Left forelimb (tissue), 1 donor: ENCODE results near the gene HAPLN2.
"Not testable (repeated sequence)": the region's sequence is repeated elsewhere in the genome, so short reads cannot be mapped to it uniquely, and the experiment has no call there.

Source experiments
- DNase-seq: peaks from one replicate; pipeline ENCODE4 v3.0.0-alpha.2; 2018; ENCODE audit warnings: low spot score

HAPLN2 gene

DNA sequence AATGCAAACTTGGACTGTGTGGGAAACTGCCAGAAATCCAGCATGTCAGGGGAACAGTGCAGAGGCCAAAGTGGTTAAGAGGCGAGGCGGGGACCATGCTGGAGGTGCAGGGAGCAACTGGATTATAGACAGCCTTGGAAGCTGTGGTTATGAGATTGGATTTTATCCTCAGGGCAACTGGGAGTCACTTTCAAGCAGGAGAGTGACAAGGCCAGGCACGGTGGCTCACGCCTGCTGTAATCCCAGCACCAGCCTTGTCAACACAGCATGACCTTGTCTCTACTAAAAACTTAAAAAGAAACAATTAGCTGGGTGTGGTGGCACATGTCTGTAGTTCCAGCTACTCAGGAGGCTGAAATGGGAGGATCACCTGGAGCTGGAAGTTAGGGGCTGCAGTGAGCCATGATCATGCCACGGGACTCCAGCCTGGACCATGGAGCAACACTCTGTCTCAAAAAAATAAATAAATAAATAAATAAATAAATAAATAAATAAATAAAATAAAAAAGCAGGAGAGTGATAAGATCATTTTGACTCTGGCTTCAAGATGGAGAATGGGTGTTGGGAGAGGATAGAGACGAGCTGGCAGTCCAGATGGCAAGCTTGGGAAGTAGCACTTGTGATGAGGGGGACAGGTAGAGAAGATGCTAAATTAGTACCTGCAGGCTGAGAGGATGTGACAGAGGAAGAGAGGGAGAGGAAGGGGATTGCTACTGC is 3.5 kb downstream of the HAPLN2 start:
- no peak for DNase-seq

DNA sequence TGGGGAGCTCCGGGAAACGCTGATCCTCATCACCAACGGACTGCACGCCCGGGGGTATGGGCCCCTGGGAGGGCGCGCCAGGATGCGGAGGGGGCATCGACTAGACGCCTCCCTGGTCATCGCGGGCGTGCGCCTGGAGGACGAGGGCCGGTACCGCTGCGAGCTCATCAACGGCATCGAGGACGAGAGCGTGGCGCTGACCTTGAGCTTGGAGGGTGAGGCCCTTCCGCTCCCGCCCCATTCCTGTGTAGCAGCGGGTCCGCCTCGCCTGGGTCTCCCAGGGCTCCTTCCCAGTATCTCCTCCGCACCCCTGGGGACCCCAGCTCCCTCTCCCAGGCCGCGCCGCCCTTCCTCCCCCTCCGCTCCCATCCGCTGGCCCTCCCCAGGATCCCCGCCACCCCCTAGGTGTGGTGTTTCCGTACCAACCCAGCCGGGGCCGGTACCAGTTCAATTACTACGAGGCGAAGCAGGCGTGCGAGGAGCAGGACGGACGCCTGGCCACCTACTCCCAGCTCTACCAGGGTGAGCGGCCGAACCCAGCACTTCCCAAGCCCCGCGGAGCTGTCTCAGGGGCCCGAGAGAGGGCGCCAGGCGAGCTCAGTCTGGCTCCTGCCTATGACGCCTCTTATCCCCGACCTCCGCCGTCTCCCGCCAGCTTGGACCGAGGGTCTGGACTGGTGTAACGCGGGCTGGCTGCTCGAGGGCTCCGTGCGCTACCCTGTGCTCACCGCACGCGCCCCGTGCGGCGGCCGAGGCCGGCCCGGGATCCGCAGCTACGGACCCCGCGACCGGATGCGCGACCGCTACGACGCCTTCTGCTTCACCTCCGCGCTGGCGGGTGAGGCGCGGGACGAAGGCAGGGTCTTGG is 5.0 kb downstream of the HAPLN2 start:
- no peak for DNase-seq

DNA sequence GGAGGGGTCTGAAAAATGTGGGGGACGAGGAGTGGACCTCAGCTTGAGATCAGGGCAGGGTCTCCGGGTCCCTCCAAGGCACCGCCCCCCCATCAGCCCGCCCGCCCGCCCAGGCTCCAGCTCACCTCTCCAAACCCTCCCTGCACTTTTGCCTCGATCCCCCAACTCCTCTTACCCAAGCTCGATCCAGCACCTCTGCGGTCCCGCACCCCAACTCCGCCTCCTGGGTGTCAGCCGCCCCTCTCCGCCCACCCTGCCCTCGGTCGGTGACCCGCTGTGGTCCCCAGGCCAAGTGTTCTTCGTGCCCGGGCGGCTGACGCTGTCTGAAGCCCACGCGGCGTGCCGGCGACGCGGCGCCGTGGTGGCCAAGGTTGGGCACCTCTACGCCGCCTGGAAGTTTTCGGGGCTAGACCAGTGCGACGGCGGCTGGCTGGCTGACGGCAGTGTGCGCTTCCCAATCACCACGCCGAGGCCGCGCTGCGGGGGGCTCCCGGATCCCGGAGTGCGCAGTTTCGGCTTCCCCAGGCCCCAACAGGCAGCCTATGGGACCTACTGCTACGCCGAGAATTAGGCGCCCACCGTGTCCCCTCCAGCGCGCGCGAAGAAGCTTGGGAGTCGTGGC is 5.7 kb downstream of the HAPLN2 start:
- DNase-seq = no peak

DNA sequence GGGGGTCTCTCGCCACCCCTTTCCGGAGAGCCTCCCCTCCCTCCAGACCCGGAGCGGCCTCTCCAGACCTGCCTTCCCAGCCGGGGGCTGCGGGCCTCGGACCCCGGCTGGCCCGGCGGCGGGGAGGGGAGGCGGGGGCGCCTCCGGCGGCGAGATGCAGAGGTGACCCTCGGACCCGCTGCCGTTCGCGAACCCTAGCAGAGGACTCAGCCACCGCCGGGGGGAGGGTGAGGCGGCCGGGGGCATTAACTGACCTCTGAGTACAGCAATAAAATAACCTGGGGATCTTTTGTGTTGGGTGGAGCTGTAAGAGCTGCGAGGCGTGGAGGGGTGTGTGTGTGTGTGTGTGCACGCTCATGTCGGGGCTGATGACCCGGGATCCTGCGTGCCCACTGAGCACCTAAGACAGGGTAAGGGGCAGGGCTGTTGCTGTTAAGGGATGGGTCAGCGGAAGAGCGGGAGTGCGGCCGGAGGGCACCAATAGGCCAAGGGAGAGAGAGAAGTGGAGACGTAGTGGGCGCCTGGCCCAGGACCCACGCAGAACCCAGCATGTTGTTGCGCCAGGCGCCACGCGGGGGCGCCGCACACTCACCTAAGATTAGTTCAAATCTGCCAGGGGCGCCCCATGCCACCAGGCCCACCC is 6.3 kb downstream of the HAPLN2 start:
- peak; percentile 79 for DNase-seq

DNA sequence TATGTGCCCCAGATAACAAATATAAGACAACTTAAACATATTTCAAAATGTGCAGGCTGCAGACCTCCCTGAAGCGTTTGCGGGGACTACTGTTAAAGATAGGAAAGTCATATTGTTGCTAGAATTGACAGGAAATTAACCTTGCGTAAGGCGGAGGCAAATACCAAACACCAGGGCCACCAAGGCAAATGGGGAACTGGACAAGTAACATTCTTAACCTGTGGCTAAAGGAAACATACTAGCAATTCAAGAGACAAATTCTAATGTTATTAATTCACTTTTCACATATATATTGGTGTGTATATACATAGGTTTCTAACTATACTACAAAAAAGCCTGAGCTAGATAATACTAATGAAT is 6.8 kb downstream of the HAPLN2 start:
- DNase-seq = no peak

DNA sequence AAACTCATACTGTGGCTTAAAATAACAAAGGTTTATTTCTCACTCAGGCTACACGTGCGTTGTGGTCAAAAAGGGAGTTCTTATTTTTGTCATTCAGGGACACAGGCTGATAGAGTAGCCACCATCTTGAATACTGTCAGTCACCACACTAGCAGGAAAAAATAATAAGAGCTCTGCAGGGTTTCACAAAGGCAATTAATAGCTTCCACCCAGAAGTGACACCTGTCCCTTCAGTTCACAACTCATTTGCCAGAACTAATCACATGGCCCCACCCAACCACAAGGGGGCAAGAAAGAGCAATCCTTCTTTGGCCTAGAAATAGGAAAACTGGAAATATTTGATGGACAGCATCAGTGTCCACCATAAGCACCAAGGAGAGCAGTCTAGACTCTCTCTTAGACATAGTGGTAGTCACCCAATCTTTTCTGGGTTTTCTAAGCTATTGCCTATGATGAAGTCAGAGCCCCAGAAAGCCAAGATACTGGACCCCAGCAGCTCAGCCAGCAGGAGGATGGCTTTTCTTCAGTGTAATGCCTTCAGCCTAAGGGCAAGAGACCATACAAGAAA is 8.2 kb downstream of the HAPLN2 start:
- DNase-seq = no peak

DNA sequence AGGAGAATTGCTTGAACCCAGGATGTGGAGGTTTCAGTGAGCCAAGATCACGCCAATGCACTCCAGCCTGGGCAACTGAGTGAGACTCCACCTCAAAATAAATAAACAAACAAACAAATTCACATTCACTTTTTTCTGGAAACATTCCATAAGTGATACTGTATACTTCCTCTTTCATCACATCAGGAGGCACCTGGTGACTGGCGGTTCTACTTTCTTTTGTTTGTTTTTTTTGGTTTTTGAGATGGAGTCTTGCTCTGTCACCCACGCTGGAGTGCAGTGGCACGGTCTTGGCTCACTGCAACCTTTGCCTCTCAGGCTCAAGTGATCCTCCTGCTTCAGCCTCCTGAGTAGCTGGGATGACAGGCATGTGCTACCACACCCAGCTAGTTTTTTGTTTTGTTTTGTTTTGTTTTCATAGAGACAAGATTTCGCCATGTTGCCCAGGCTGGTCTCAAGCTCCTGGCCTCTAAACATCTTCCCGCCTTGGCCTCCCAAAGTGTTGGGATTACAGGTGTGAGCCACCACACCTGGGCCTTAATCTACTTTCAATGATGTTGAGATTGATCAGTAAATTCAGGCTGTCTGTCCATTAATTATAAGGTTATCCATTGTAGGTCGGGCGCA is 10.7 kb downstream of the HAPLN2 start:
- no peak for DNase-seq

DNA sequence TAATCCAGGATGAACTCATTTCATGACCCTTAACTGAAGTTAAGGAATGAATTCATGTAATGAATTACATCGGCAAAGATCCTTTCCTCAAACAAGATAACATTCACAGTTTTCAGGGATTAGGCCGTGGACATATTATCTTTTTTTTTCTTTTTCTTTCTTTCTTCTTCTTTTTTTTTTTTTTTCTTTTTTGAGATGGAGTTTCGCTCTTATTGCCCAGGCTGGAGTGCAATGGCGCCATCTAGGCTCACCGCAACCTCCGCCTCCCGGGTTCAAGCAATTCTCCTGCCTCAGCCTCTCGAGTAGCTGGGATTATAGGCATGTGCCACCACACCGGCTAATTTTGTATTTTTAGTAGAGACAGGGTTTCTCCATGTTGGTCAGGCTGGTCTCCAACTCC is 11.9 kb downstream of the HAPLN2 start:
- DNase-seq = not testable (repeated sequence)

DNA sequence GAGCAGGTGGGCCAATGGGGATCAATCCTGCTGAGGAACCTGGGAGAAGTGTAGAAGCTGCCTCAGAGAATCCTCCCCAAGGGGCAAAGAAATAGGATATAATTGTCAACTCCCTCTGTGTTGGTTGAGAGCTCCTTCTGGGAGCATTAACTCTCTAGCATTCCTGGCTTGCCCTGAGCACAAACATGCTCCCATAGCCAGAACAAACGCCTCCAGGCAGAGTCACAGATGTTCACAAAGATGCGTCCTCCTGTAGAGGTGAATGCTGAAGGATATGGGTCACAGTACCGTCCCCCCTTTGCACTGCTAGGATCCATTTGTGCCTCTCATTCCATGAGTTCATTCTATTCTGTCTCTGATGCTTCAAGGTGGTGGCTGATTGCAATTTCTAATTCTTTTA is 13.1 kb downstream of the HAPLN2 start:
- no peak for DNase-seq

DNA sequence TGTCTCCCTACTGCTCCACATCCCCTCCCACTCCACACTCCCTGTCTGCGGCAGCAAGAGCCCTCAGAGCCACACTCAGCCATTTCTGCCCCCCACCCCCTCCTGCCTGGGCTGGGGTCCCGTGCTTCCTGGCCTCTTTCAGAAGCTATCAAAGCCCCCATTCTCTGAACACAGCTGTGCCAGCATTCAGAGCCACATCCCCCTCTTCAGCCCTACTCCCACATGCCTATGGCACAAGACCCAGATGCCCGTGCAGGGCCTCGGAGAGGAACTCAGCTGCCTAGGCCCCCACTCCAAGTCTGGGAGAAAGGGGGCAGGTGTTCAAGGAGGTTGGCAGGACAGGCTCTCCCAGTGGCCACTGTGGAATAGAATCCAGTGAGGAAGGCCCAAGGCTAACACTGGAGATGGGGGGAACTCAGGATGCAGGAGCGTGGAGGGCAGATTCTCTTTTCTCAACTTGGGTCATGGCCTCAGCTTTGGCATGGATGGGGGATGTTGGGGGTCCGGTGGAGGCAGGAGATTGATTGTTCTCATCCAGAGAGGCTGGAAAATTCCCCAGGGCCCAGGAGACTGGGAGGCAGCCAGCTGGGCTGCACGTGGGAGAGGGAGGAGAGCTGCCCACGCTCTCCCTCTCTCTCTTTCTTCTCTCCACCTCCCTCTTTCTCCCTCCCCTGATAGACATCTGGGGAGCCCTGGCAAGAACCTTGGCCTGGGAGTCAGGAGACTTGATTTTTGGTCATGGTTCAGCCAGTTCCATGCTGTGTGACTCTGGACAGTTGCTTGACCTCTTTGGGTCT is 19.2 kb downstream of the HAPLN2 start:
- DNase-seq = no peak

DNA sequence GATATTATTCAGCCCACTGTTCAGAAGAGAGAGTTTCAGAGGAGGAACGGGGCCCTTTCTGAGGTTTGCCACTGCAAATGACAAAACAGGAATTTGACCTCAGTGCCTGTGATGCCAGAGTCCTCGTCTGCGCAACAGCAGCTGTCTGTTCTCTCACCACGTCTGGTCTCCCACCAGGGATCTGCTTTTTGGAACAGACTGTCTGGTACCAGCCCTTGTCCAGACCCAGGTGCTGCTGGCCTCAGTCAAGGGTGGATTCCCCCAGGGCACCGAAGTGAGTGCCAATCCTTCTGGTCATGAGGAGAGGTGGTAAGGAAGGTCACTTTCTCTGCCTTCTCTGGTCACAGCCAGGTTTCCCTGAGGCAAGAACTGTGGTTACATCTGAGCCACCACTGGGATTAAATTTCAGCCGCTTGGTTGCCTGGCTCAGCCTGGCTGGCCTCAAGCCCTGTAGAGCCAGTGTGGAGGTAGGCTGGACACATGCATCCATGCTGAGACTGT is 20.4 kb downstream of the HAPLN2 start:
- DNase-seq = no peak

DNA sequence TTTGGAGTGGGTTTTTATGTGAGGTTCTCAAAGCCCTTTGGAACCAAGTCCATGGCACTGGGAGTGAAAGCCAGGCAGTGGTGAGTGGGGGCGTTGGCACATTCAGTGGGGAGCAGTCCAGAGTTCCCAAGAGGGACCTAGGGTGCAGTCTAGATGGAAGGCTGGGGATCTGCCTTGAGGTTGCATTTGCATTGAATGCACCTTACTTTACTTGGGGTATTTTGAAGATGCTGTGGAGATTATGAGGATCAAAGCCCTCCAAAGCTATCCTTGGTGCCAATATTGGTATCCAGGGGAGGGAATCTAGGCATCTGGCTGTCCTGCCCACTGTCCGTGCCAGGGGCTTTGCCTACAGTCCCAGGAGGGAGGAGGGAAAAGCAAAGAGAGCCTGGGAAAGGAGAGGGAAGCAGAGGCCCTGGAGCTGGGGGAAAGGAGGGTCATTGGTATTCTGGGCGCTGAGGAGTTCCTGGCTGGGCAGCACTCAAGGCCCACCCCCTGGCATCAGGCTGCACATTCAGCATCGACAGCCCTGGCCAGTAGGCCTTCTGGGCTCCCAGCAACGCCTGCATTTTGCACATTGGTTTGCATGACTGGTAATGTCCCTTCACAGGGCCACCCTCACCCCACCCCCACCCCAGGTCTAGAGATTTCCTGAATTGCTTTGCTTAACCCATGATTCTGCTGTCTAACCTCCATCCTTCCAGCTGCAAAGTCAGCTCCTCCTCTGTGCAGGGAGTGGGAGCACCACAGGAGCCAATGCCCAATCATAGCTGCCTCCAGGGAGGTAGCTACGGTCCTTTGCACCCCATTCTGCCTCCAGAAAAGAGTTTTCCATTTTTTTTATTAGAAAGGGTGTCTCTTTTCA is 21.9 kb downstream of the HAPLN2 start:
- DNase-seq = no peak

DNA sequence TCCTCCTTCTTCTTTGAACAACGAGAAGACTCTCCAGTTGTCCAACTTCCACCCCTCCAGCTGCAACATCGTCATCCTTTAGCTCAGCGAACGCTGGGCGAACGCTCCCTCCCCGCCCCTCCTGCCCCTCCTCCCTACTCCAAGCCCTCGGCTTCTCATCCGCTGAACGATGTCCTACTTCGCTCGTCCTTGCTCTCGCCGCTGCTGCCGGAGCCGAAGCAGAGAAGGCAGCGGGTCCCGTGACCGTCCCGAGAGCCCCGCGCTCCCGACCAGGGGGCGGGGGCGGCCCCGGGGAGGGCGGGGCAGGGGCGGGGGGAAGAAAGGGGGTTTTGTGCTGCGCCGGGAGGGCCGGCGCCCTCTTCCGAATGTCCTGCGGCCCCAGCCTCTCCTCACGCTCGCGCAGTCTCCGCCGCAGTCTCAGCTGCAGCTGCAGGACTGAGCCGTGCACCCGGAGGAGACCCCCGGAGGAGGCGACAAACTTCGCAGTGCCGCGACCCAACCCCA is 22.6 kb downstream of the HAPLN2 start, which contains the start of gene BCAN:
Gene BCAN, plus strand, starts transcription at position 357 of the 504 bp plus-strand sequence. CDS start 3,938 bp downstream, outside the sequence.
- no peak for DNase-seq

DNA sequence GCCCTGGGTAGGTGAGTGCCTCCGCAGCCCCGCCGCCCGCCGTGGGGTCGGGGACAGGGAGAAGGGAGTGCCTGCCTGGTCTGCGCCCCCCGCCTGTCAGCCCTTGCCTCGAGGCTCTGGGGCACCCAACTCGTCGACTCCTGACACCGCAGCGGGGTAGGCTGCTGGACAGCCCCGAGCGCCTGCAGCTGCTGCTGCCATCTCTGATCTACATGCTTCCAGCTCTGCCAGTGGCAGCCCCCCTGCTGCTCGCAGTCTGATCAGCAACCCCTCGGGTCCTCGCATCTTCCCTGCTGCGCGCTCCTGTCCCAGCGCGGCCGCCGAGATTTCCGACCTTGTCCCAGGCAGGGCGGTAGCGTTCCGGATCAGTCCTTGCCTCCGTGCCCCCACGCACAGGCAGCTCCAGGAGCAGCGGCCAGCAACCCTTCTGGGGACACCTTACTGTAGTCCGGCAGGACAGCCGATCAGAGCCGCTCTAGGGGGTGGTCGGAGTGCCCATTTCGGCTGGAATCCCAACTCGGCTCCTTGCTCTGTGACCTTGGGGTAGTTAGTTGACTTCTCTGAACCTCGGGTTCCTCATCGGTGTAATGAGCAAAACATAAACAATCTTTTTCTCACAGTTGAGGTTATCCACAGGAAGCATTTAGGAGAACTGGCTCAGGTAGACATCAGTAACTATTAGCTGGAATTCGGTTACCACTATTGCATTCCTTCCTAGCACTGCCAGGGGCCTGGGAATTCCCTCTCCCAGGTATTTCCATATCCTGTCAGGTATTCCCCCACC is 23.2 kb downstream of the HAPLN2 start:
- DNase-seq = no peak

DNA sequence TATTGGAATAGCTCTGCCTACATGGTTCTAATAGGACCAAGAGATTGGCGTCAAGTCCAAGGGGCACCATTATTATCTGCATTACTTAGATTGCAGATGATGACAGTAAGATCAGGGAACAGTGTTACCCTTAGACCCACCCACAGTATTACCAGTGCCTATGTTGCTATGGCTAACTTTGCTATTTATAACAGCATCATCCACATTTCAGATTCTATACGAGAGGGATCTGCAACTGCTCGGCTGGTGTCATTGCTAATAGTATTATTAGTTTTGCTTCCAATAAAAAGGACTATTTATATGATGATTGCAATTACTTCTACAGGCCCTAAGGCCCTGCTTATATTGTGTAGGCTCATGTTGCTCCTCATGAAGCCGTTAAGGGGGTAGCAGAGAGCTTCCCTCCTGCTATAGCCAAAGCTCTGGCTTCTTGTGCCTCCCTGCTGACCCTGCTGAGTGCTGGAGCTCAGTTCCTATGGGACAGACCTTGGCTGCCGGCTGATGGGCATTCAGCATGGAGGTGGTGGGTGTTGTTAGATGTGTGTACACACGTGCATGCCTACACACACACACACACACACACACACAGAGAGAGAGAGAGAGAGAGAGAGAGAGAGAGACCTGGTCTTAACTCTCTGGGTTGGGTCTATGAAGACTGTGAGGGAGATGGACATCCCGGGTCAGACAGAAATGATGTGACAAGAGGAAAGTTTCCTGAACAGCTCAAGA is 24.0 kb downstream of the HAPLN2 start:
- no peak for DNase-seq

DNA sequence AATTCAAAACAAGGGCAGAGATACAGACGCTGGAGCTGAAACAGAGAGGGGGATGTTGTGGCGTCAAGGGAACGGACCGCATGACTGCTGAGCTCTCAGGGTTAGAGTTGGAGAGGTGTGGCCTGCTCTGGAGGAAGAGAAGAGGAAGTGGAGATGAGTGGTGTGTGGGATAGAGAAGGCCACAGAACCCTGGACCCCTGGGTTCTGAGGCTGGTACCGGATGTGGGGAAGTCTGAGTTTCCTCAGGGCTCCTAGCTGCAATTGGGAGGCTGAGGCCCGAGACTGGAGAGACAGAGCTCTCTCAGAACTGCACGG is 24.5 kb downstream of the HAPLN2 start:
- DNase-seq = no peak

DNA sequence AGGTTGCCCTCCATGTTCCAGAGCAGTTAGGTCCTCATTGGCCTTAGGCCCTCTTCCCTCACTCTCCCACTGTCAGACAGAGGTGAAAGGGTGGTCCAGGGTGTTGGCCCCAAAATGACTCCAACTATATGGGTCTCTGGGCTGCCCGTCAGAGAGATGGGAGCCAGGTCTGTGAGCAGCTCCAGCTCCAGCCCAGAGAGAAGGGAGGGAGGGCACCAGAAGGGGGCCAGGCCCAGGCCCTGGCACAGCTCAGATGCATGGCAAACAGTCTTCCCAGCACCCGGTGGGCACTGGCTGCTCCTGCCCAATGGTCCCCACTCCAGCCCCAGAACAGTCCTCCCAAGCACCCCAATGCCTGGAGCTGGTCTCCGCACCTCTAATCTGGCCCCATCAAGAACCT is 24.9 kb downstream of the HAPLN2 start:
- no peak for DNase-seq

DNA sequence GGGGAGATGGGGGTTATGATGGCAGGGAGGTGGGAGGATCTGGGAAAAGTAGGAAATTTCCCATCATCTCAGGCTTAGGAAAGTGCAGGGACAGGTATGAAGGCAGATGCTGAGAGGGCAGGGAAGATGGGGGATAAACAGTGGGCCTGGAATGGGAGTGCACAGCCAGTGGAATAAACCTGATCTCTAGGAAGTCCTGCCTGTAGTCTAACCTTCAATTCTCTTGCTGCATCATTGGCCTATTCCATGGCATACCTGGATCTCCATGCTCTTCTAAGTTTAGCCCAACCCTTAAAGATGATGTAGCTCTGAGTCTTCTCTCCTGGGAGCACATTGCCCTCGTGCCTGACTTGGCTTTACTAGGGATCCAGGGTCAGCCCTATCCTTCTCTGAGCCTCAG is 25.4 kb downstream of the HAPLN2 start:
- no peak for DNase-seq
